Right hindlimb (tissue), 1 donor: ENCODE results near the gene ENGASE.
"Not testable (repeated sequence)": the region's sequence is repeated elsewhere in the genome, so short reads cannot be mapped to it uniquely, and the experiment has no call there.

ENCODE experiments used
- DNase-seq: peaks from one replicate; pipeline ENCODE4 v3.0.0-alpha.2; 2018

ENGASE gene, protein sequence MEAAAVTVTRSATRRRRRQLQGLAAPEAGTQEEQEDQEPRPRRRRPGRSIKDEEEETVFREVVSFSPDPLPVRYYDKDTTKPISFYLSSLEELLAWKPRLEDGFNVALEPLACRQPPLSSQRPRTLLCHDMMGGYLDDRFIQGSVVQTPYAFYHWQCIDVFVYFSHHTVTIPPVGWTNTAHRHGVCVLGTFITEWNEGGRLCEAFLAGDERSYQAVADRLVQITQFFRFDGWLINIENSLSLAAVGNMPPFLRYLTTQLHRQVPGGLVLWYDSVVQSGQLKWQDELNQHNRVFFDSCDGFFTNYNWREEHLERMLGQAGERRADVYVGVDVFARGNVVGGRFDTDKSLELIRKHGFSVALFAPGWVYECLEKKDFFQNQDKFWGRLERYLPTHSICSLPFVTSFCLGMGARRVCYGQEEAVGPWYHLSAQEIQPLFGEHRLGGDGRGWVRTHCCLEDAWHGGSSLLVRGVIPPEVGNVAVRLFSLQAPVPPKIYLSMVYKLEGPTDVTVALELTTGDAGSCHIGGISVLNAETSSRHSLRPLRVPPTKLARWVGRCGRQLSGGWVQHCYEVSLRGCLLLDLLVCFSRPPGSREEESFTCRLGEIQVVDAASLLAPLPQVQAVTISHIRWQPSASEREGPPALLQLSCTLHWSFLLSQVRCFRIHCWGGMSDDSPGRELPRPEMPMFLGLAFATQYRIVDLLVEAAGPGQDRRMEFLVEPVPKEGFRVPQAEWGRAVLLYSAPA

GRCh38 chr17:79074649-79075445 is at the start of gene ENGASE:
Gene ENGASE (plus strand): TSS chr17:79074824. CDS start chr17:79074945, 121 bp downstream.
- peak; percentile 95 for DNase-seq

DNA sequence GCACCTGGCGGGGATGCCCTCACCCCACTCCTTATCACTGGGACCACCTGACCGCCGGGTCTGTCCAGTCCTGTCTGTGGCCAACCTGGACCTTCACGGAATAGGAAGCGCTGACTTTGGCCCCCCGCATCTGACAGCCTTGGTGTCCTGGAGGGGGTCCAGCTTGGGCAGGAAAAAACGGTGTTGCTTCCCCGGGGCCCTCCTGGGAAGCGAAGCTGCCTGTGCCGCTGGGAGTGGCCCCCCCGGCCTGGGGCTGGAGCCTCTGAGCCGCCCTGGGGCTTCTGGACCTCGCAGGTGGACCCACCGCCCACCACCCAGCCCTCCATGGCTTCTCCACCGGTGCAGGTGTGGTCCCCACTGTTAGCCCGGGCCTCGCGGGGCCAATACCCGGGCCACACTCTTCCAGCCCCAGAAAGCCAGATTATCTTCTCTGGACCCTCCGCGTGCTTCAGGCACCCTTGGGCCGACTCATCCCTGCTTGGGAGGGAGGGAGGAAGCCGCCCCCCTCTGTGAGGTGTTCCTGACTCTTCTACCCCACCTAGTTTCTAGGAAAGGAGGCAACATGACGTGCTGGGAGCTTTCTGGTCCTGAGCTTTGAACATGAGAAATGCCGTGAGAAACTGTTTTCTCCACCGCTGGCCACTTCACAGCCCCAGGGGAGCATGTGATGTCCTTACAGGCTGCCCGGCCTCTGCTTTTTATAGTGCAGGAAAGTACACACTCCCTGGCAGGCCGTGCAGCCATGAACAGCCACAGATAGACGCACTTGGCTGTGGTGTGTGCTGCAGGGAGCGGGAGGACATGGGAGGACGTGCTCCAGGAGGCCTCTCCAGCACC is 49.5 kb upstream of the ENGASE start:
- peak; percentile 28 for DNase-seq

DNA sequence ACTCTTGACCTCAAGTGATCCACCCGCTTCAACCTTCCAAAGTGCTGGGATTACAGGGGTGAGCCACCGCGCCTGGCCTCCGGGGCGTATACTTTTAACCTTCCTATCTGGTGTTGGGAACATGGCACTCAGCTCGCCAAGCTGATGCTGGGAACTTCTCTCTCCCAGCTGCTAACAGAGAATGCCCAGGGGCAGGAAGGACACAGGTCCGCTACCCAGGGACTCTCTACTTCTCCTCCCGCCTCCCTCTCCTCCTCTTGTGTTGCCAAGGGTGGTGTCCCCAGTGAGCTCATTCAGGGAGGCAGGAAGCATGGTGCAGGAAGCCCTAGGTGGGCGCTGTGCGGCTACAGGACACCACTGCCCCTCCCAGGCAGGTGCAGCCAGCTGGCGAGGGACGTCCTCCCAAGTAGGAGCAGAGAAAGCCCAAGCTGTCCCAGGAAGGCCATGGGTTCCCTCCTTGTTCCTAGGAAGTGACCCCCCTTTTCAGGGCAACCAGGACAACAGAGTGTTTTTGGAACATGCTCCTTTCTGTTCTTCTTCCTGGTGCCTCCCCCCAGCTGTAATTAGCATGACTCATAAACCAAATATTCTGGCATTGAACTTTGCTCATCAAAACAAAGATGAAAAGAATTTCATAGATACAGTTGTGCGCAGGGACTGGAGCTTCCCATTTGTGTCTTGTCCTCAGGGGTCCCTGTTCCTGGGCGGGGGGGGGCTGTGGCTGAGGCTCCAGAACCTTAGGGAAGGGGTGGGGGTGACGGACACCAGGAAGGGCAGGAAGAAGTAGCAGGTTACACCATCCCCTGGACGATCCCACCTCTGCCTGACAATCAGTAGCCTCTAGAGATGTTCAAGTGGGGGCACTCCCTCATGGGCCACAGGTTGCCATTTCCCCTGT is 48.0 kb upstream of the ENGASE start:
- peak; percentile 19 for DNase-seq

DNA sequence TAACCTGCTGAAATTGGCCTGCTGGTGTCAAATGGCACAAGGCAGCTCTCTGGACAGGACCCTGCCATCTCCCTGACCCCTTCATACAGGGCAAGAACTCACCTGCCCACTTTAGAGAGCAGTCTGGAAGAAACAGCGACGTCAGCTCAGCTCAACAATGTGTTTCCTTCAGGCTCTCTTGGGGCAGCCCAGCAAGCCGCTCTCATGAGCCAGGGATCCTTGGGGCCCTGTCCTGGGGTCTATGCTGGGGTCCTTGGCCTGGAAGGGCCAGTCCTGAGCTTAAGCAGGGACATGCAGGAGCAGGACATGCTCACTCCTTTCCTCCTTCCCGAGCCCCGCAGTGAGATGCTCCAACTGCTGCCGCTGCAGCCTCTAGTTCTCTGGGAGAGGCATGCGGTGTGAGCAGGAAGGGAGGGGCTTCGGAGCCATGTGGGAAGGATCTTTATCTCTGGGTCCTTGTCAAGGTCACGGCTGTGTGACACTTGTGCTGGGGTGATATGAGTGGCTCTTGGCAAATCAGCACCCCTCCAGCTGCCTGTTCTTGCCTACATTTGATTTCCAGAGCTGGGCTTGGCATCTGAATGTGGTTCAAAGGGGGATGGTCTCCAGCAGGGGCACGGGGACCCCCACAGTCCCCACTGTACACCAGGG is 47.2 kb upstream of the ENGASE start:
- peak; percentile 20 for DNase-seq

DNA sequence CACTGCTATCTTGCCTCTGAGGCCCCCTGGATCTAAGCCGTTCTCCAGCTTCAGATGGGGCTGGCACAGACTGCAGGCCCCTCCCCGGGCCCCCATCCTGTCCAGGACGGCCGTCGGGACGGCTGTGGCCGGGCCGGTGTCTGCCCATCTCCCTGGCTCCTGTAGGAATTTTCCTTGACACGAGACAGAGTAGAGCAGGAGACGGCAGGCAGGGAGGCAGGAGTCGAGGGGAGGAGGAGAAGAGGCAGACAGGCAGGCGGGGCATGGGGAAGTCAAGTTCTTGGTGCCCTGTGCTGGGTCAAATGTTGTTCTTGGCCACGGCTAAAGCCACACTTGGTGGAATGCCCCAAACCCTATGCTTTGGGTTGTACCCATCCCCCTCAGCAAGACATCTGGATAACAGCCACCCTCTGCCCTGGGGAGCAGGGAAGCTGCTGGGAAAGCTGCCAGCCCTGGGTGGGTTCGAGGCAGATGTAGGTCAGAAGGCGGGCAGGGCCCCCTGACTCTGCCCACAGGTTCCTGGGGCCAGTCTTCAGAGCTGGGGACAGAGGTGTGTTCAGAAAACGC is 46.6 kb upstream of the ENGASE start:
- DNase-seq: peak; percentile 70

GRCh38 chr17:79028496-79029326 is 45.9 kb upstream of the ENGASE start:
- DNase-seq: no peak

- no peak for DNase-seq
Observed at GRCh38 chr17:79029327-79030009, 45.2 kb upstream of the ENGASE start.

GRCh38 chr17:79030636-79031035 is 44.0 kb upstream of the ENGASE start:
- DNase-seq: not testable (repeated sequence)

GRCh38 chr17:79031996-79032875 is 42.4 kb upstream of the ENGASE start:
- DNase-seq: no peak

DNA sequence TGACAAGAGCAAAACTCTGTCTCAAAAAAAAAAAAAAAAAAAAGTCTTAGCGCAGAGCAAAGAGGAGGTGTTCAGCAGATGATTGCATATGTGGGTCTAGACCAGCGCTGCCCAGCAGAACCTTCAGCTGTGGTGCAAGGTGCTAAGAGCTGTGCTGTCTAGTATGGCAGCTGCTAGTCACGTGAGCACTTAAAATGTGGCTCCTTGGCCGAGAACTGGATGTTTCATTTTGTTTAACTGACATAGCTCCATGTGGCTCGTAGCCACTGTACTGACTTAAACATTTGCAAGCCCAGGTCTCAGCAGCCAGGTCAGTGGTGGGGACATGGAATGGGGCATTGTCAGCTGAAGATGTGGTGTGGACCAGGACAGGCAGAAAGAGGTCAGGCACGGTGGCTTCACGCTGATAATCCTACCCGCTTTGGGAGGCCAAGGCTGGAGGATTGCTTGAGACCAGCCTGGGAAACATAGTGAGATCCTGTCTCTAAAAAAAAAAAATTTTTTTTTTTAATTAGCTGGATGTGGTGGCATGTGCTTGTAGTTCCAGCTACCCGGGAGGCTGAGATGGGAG is 41.5 kb upstream of the ENGASE start:
- DNase-seq: no peak

DNA sequence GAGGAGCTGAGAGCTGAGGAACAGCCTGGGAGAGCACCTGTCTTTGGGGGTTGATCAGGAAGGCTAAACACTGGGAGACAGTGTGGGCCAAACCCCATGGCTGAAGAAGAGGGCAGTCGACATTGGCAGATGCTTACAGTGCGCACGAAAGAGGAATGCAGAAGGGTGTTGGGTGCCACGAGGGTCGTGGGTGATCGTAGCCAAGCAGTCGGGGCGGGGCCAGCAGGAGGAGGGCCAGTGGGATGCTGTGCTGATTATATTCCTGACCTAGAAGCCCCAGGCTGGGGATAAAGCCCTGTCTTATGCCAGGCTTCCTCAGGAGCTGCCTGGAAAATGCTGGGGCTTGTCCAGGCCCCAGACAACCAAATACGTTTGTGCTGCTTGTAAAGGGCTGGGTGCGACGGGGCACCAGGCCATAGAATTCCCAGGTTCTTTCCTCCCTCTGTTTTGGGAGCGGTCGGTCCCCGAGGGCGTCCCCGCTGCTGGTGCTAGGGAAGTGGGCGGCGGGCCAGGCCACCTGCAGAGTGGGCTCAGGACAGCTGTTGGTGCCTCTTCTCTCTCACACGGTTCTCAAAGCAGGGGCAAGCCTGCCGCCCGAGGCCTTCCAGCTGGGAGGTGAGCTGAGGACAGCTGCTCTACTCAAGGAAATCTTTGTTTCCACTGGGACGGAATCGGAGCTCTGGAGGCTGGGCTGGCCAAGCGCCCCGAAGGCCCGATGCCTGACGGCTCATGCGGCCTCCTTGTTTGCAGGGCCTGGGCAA is 40.7 kb upstream of the ENGASE start:
- peak; percentile 80 for DNase-seq

- no peak for DNase-seq
Observed at GRCh38 chr17:79034931-79035485, 39.6 kb upstream of the ENGASE start.

GRCh38 chr17:79035686-79036085 is 38.9 kb upstream of the ENGASE start:
- no peak for DNase-seq

DNA sequence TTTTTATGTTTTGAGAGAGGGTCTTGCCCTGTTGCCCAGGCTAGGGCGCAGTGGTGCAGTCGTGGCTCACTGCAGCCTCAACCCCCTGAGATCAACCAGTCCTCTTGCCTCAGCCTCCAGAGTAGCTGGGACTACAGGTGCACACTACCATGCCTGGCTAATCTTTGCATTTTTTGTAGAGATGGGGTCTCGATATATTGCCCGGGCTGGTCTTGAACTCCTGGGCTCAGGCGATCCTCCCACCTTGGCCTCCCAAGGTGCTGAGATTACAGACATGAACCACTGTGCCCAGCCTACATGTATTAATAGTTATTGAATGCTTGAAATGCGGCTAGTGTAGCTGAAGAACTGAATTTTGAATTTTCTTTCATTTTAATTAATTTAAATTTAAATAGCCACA is 38.4 kb upstream of the ENGASE start:
- no peak for DNase-seq

- DNase-seq: no peak
Observed at GRCh38 chr17:79036596-79036995, 38.0 kb upstream of the ENGASE start.

GRCh38 chr17:79038545-79039135 is 36.0 kb upstream of the ENGASE start:
- DNase-seq: no peak
